Prostate gland (tissue), 2 donors: Measurements from ENCODE around the gene TBC1D5.

Source experiments
- CTCF ChIP-seq, 4 experiments: fragments of 200-600 bp in 2 of 4; fragments of 450-650 bp in 2 of 4; sonication (generic) in 2 of 4; IDR thresholded peaks; 1 replicate in 3 of 4; 2 replicates in 1 of 4; pipeline ENCODE4 v1.5.1; 2016 to 2019; ENCODE audit warnings: antibody characterized with exemption in 4 of 4, mild to moderate bottlenecking in 2 of 4, moderate library complexity in 2 of 4
- POLR2A ChIP-seq: fragments of 450-650 bp; IDR thresholded peaks from one replicate; pipeline ENCODE4 v1.6.1; 2016; ENCODE audit warnings: antibody characterized with exemption, mild to moderate bottlenecking
- POLR2AphosphoS5 ChIP-seq: sonication (generic); formaldehyde crosslinking; IDR thresholded peaks from one replicate; pipeline ENCODE4 v1.6.1; 2017; ENCODE audit warnings: antibody characterized with exemption

GRCh38 chr3:17745301-17745700 is 2.9 kb upstream of the TBC1D5 start:
- TF ChIP-seq CTCF (IDR thresholded peaks at IDR 0.05), result no peak
- no peak for TF ChIP-seq POLR2A
- TF ChIP-seq POLR2AphosphoS5, result no peak
